DMS 273 (cell line): ENCODE data around the gene GPD1.

Experiments
- DNase-seq: peaks from one replicate; lab custom pipeline; 2025; ENCODE audit not compliant: unreplicated experiment; lab: John Stamatoyannopoulos, UW

Gene GPD1

DNA sequence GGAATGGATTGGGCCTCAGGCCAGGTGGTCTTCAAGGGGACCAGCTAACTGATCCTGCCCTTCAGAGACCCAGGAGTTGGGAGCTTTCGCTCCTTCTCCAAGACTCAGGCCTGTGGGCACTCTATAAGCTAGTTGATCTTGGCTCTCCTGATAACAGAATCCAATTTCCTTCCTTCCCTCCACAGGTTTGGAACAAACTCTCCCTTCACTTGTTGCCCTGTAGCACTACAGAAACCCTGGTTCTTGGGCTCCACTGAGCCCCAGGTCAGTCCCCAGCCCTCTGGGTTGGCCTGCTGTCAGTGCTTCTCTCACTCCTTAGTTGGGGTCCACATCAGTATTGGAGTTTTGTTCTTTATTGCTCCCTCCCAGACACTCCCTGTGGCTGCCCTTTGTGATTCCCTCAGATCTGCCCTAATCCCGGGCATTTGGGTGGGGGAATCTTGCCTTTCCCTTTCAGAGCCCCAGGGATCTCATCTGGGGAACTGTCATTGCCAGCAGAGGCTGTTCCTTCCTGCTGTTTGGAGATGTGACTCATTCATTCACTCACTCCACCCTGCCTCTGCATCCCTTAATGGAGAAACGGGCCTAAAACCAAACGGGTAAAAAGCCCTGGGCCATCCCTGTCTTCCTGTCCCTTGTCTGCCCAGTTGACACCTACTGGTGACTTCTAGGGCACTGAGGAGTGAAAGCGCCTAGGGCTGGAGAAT is 4.4 kb upstream of the GPD1 start:
- no peak for DNase-seq

DNA sequence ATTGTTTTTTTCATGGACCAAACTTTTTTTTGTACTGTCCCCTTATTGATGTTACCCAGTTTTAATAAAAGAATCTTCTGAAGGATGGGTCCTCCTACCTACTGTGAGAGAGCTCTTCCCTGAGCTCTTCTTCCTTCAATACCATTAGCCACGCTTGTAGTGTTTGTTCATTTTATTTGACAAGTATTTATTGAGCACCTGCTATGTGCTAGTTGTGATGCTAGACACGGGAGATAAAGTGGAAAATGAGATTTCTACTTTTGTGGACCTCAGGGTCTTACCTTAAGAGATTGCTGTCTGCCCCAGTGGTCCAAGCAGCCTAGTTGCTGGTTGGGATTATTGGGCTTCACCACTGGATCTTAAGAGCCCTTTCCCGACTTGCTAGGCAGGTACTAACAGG is 3.2 kb upstream of the GPD1 start:
- DNase-seq = no peak

DNA sequence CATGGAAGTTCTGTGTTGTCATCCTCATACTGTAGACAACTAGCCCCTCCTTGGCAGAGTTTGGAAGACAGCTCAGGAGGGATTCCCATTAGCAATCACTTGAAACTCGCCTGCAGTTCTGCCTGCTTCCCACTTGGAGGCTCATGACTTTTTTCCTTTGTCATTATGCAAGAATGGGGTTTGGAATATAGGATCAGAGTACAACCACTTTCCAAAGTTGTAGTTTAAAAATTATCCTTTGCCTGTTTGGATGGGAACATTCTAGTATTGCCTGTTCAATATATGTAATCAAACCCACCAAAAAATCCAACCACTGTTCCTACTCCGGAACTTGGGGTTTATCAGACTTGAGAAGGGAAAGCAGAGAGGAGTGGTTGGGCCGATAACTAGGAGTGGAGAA is 2.1 kb upstream of the GPD1 start:
- peak; percentile 57 for DNase-seq

DNA sequence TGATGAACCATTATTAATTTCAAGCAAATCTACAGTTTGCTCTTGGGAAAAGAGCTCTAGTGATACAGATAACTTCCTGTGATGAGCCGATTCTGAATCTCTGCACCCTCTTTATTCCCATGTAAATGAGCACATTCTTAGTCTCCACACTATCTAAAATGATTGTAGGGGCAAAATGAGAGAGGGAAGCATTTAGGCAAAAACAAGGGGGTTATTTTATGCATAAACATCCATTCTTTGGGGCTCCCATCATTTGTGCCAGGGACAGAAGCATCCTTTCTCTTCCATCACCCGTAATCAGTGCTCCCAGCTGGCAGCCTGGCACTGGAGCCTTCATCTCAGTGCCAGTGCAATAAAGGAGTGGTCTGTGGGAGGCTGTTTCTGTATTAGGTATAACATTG is 1.7 kb upstream of the GPD1 start:
- peak; percentile 13 for DNase-seq

DNA sequence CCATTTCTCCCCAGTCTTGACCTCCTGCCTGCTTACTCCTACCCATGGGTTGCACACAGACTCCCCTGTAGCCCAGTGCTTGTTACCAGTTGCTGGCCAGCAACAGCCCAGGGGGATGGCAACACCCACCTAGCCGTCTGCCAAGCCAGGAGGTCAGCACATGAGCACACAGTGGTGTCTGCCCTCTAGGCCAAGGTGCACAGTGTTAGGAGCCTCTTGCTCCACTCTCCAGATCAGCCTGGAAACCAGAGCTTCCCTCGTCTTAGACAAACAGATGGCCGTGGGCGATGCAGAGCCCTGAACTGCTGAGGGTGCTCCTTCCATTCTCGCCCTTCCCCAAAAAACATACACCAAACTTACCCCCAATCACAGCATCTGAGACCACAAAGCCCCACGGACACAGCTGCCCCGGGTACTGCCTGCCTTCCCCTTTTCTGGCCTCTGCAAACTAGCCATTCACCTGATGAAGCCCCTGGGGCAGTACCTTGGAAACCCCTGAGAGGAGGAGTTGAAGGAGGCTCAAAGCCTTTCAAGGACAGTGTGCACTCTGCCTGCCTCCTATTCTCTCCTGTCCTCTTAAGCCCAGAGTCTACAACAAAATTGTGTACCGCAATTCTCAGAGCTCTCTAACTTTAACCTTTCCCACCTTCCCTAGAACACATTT is 1.0 kb upstream of the GPD1 start:
- DNase-seq = peak; percentile 30

DNA sequence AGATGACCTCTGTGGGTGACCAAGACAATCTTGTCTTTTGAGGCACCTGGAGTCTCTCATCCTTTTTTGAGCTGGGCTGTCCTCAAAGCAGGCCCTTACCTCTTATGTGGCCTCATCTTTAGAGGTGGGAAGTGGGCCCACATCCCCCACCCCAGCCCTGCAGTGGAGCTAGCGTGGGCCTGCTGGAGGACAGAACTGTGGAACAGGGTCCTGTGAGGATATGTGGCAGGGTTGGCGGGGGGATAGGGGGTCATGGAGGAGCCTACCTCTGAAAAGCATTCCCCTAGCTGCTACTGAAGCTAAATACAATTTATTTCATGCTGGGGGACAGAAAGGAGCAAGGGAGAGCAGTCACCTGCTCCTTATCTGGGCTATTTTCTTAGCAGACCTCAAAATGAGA is 457 bp upstream of the GPD1 start:
- DNase-seq = no peak

DNA sequence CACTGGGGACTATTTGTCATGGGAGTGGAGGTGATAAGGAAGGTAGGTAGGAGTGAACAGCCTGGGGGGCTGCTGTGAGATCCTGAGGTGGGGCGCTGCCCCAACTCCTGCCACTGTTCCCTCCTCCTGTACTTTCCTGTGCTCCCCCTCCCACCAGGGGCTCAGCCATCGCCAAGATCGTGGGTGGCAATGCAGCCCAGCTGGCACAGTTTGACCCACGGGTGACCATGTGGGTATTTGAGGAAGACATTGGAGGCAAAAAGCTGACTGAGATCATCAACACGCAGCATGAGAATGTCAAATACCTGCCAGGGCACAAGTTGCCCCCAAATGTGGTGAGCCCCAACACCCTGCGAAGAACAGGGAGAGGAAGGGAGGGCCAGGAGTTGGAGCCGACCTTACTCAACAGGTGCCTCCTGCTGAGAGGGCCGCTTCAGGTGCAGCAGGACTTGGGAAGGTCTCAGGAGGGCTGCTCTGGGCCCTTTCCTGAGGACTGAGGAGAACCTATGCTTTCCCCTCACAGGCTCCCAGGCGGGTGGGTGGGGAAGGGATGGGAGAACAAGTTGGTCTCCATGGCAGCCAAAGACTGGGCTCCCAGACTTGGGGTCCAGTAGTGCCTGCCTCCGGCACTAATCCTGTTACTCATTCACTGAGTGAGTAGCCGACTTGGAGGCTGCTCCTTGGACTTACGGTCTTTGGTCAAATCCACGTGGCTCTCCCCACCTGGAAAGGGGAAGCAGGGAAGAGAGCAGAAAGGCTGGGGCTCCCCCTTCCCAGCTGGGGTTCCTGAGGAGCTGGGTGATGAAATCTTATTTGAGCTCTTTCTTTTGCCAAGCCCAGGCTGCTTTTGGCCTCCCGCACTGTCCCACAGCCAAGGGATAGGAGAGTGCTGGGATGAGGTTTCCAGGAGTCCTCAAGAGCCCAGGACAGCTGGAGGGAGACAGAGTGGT is 884 bp downstream of the GPD1 start:
- no peak for DNase-seq

DNA sequence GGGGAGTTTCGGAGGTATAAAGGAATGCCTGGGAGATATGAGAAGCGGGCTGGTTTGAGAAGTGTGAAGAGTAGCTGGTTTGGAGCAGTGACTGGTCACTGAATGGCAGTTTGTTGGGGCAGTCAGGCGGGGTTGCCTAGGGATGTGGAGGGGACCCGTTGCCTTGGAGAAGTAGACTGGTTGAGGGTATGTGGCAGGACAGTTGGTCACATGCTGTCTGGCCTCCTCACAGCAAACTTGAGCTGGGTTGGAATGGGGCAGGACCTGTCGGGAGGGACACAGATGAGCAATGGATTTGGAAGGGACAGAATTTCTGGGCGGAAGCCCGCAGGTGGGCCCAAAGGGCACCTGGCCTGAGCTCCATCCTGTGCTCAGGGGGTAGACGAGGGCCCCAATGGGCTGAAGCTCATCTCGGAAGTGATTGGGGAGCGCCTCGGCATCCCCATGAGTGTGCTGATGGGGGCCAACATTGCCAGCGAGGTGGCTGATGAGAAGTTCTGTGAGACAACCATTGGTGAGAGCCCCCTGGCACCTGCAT is 2.2 kb downstream of the GPD1 start:
- DNase-seq = no peak

DNA sequence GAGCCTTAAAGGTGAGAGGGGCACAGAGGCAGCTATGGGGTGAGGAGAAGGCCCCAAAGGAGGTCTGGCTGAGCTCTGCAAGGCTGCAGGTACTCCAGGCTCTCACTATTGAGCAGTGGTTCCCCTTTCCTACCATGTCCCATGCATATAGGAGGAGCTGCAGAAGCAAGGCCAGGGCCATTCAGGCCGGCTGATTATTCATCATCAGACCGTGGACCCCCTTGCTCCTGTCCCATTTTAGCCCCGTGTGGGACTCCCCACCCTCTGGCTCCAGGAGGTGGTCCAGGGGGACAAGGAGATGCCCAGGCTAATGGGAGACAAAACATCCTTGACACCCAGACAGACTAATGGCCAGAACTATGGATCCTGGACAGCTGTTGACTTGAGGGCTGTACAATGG is 3.1 kb downstream of the GPD1 start:
- no peak for DNase-seq

DNA sequence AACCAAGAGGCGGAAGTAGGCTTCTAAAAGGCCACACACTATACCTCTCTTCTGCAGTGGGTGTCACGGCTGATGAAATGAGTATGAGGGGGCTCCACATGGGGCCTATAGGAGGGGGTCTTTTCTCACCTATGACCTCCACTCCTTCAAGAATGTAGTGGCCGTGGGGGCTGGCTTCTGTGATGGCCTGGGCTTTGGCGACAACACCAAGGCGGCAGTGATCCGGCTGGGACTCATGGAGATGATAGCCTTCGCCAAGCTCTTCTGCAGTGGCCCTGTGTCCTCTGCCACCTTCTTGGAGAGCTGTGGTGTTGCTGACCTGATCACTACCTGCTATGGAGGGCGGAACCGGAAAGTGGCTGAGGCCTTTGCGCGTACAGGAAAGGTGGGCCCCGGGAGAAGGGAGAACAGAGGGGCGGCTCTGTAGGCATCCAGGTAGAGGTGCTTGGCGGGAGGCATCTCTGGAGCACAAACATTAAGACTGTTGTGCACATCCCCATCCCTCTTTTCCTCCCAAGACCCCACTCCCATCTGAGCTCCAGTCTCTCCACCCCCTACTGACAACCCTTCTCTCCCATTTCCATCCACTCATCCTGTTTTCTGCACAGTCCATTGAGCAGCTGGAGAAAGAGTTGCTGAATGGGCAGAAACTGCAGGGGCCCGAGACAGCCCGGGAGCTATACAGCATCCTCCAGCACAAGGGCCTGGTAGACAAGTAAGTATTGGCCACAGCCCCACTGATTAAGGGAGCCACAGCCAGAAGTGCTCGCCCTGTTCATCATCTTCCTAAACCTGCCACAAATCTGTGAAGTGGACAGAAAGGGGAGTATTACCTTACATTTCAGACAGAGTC is 3.8 kb downstream of the GPD1 start:
- DNase-seq = no peak

DNA sequence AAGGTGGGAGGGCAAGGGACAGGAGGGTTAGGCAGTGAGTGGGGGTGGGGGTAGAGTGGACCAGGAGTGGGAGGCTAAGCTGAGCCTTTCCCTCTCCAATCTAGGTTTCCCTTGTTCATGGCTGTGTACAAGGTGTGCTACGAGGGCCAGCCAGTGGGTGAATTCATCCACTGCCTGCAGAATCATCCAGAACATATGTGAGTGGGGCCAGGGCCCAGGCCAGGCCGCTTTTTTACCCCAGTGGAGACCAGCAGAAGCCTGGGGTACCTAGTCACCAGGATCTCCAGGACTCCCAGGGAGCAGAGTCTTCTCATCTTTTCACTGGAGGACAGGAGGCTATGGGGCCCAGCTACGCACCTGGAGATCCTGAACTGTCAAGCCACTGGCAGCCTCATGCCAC is 5.5 kb downstream of the GPD1 start:
- no peak for DNase-seq

DNA sequence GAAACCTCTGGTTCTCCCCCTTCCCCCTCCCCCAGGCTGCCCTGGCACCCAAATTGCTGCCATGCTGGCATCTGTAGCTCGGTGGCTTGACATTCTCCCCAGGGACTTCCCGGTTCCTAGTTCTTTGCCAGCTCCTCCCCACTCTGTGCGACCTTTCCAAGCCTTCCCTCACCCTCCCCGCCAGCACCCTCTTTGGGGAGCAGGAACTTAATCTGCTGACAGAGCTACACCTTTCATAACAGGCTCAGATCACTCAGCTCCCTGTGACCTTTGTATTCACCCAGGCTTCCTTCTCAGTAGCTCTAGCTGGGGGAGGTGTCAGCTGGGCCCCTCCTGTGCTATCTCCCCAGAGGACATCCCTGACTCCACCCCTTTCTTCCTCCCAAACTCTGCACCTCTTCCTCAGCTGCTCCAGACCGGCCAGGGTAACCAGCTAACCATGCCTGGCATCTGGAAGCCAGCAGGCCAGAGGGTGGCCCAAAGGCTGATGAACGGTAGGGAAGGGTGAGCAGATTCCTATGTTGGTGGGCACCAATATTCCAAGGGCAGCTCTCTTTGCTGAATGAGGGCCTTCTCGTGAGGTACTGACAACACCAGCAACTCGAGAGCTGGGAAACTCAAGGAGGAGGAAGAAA is 6.4 kb downstream of the GPD1 start:
- DNase-seq = peak; percentile 34

DNA sequence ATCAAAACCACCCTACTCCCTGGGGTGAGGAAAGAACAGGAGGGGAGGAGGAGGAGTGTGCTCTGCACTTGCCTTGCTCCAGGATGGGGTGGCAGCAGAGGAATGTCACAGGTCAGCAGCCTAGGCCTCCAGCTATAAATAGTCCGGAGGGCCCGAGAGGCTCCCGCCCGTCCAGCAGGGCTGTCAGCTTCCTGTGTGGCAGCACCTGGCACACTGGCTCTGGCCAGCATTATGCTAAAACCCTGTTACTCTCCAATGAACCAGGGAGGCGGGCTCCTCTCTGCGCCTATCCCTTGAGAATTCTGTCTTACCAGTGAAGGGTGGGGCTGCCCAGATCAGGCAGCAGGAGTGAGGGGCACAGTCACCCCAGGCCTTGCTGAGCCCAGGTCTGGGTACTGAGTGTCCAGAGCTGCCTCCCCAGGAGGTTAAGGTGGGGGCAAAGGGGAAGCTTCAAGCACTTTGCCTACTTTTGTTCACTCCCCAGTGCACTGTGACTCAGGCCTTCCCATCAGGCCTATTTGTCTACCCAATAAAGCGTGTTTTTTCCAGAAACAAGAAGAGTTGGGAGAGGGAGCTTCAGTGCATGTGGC is 7.0 kb downstream of the GPD1 start:
- peak; percentile 34 for DNase-seq

DNA sequence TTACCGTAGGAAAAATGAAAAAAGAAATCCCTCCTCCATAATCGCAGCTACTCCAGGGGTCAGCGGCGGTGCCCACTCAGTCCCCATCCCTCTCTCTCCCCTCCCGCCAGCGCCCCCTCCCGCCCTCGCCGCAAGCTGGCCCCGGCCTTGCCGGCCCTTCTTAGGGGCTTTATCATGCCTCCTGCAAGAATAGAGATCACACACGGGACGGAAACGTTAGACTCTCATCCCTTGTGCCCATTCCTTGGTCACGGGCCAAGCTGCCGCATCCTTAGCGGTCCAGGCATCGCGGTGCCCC is 7.5 kb downstream of the GPD1 start:
- DNase-seq = no peak

DNA sequence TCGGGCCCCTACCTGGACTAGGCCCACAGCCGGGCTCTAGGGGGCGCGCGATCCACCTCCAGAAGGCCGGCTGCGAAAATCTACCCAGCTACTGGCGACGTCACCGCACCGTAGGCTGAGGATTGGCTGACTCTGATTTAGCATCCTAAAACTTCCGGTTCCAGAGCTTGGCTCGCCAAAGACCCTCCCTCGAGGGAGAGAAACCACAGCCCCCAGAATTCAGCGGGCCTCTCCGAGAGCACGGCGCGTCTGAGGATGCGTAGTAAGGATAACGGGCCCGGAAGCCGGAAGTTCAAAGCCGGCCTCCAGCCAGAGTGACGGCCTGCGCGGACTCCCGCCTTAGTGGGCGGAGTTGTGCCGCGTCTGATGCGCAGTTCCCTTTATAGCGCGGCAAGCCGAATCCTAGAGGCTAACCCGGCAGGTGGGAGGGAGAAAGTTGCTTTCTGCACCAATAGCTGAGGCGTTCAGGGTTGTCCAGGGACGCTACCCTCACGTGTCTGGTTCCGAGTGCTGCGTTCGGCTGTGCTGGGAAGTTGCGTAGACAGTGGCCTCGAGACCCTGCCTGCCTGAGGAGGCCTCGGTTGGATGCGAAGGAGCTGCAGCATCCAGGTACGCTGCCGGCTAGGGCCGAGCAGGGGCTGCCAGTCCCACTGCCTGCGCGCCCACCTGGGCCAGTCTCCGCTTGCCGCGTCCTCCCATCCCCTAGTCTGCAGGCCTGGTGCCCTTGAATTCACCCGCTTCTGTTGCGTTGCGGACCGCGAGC is 8.1 kb downstream of the GPD1 start, which contains the start of gene COX14:
Gene COX14, plus strand, starts transcription at position 544 of the 763 bp plus-strand sequence. CDS start 7,808 bp downstream, outside the sequence.
- DNase-seq = peak; percentile 99

DNA sequence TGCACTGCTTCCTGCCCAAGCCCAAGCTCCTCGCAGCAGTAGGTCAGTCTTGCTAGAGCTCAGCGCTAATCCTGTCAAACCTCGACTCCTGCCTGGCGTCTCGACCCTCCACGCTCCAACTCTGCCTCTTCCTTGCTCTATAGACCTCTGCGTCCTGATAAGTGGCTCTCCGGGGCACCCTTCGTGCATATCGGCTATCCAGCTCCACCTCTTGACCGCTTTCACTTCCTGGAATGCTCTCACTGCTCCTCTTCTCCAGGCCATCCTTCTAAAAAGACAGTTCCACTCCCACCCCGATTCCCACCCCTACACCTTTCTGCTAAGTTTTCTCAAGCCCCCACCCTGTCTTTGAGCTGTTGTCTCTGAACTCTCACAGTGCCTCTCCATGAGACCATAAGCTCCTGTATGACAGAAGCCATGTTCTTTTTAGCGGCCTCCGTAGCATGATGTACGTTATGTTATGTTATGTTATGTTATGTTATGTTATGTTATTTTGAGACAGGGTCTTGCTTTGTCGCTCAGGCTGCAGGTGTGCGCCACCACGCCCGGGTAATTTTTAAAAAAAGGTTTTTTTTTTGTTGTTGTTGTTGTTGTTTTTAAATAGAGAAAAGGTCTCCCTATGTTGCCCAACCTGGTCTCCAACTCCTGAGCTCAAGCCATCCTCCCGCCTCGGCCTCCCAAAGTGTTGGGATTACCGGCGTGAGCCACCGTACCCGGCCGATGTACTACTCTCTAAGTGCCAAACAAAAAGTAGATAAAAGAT is 8.8 kb downstream of the GPD1 start:
- peak; percentile 59 for DNase-seq

DNA sequence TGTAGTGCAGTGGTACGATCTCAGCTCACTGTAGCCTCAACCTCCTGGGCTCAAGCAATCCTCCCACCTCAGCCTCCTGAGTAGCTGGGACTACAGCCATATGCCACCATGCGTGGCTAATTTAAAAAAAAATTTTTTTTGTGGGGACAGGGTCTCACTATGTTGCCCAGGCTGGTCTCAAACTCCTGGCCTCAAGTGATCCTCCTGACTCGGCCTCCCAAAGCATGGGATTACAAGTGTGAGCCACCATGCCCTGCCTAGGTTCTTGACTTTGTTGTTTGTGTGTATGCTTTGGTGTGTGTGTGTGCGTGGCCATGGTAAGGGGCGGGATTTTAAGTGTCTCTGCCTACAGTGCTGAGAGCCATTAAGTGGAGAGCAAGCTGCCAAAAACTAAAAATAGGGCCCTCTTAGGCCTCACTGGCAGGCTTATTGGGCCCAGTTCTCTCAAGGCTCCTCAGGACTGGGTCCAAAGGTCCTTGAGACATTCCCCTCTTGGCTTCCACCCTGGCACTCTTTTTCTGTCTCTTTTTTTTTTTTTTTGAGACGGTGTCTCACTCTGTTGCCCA is 13.3 kb downstream of the GPD1 start:
- no peak for DNase-seq

DNA sequence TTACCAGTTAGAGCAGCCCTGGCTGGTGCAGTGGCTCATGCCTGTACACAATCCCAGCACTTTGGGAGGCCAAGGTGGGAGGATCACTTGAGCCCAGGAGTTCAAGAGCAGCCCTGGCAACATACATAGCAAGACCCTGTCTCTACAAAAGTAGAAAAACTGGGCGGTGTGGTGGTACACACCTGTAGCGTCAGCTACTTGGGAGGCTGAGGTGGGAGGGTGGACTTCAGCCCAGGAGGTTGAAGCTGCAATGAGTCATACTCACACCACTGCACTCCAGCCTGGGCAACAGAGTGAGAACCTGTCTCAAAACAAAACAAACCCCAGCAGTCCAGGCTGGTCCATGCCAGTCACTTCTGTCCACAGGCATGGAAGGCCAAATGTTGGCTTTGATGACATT is 15.6 kb downstream of the GPD1 start:
- DNase-seq = no peak
